Sigmoid colon (tissue), 7 donors: ENCODE results near the gene PRKN. TPM values are rescaled to one million over a fixed set of nuclear protein-coding genes. Genes with fewer than 3 reads are reported as not detected.

ENCODE experiments used
- DNase-seq: peaks from one replicate; pipeline ENCODE4 v3.0.0-alpha.2; 2019
- H3K27ac ChIP-seq, 4 donors: fragments of 200-600 bp; sonication (generic); one replicate each; pipeline ENCODE4 v1.5.1; 2016 to 2019; ENCODE audit warnings: mild to moderate bottlenecking in 1 of 4
- H3K27me3 ChIP-seq, 3 donors: fragments of 200-600 bp; sonication (generic); one replicate each; pipeline ENCODE4 v1.5.1; 2019; ENCODE audit warnings: mild to moderate bottlenecking in 1 of 3
- H3K36me3 ChIP-seq, 4 donors: fragments of 200-600 bp; sonication (generic); one replicate each; pipeline ENCODE4 v1.5.1; 2016 to 2019
- H3K4me1 ChIP-seq, 4 donors: fragments of 200-600 bp; sonication (generic); one replicate each; pipeline ENCODE4 v1.5.1; 2017 to 2019
- H3K4me3 ChIP-seq, 4 donors: fragments of 200-600 bp; sonication (generic); one replicate each; pipeline ENCODE4 v1.5.1; 2017 to 2019; ENCODE audit warnings: mild to moderate bottlenecking in 2 of 4, moderate library complexity in 1 of 4
- H3K9me3 ChIP-seq, 4 donors: fragments of 200-600 bp in 3 of 4; sonication (generic) in 3 of 4; one replicate each; pipeline versions ENCODE4 v1.5.1 to v1.6.1; 2013 to 2019
- CTCF ChIP-seq, 4 experiments: fragments of 450-650 bp in 3 of 4; fragments of 200-600 bp in 1 of 4; IDR thresholded peaks; one replicate each; pipeline ENCODE4 v1.5.1; 2016 to 2019; ENCODE audit warnings: antibody characterized with exemption in 4 of 4, mild to moderate bottlenecking in 3 of 4, moderate library complexity in 2 of 4
- EP300 ChIP-seq, 4 donors: sonication (generic); formaldehyde crosslinking; IDR thresholded peaks; one replicate each; pipeline ENCODE4 v1.6.1; 2017; ENCODE audit warnings: antibody characterized with exemption in 4 of 4
- POLR2A ChIP-seq, 2 donors: fragments of 450-650 bp; IDR thresholded peaks; one replicate each; pipeline ENCODE4 v1.6.1; 2016; ENCODE audit warnings: antibody characterized with exemption in 2 of 2, mild to moderate bottlenecking in 2 of 2, moderate library complexity in 2 of 2
- POLR2AphosphoS5 ChIP-seq, 4 donors: sonication (generic); formaldehyde crosslinking; IDR thresholded peaks; one replicate each; pipeline ENCODE4 v1.6.1; 2017; ENCODE audit warnings: antibody characterized with exemption in 4 of 4
- WGBS, 2 donors: extraction: QIAGEN DNeasy Blood & Tissue Kit; methylation state at CpG; one replicate each; pipeline ENCODE4 v1.1.7; 2013; 5-methylcytosine and 5-hydroxymethylcytosine counted together
- intact Hi-C: fragments of 100-400 bp; cut with DNase I; formaldehyde crosslinking; loops from one replicate; pipeline ENCODE4 v1.15.1; 2023
- polyA plus RNA-seq, 3 donors: library from polyadenylated mRNA; stranded (reverse); fragments of 200-250 nt; gene quantifications; one replicate each; pipeline ENCODE4 v1.2.3, GENCODE V29; 2013
- total RNA-seq, 4 donors: library from RNA; depleted of rRNA; stranded (reverse); fragments of >200 nt; gene quantifications; one replicate each; pipeline ENCODE4 v1.1.0, GENCODE V29; 2016
- donor health status: healthy with polysubstance abuse.
- donor health status: Bipolar disorder and iron deficiency.
- donor health status: healthy.

Gene PRKN
- total and polyA plus RNA-seq, 7 donors, result 0.38 to 173 (median 9.7) TPM

DNA sequence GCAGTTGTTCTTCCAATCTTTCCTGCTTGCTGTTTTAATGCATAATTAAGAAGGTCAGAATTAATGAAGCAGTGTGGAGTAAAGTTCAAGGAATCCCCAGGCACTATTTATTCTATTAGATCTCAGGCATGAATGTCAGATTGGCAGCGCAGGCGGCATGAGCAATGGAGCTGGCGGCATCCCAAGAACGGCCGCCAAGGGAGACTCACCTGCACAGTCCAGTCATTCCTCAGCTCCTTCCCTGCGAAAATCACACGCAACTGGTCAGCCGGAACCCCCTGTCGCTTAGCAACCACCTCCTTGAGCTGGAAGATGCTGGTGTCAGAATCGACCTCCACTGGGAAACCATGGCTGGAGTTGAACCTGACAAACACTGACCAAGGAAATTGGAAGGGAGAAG, 284.5 kb downstream of the PRKN start:
- H3K4me1 ChIP-seq, result no peaks in the 10 kb centered on the region
- no peak for TF ChIP-seq POLR2A (IDR thresholded peaks at IDR 0.05)
- TF ChIP-seq POLR2AphosphoS5 (IDR thresholded peaks at IDR 0.05), result no peak
- TF ChIP-seq EP300 (IDR thresholded peaks at IDR 0.05), result no peak
- TF ChIP-seq CTCF (IDR thresholded peaks at IDR 0.05), result no peak
- H3K9me3 ChIP-seq, result no peaks in the 10 kb centered on the region
- H3K27ac ChIP-seq, result no peak overlapping the region
- peaks cover 0 to 4% (median 0%) of the 10 kb centered on the region in 4 donors for H3K36me3 ChIP-seq
- DNase-seq, result no peak
- H3K27me3 ChIP-seq, result no peaks in the 10 kb centered on the region
- no peak overlapping the region for H3K4me3 ChIP-seq
- 82 to 91% methylated on average over 10 of the region's 10 CpGs for WGBS, 2 donors
- intact Hi-C loops, result no loop called here

DNA sequence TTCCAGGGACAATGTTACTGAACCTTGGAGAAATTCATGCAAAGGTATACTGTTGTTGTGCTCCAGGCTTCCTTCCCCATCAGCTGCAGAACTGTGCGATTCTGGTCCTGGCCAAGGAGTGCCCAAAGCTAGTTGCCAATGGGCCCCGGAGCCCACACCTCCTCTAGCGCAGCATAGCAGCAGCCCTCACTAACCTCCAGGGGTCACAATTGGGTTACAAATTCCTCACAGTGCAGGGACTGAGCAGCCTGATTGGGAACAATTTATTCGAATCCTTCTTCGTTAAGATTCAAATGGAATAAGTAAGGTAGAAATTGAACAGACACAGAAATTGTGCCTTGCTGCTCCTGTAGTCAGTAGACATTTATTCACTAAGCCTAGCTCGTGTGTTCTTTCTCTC, 284.9 kb downstream of the PRKN start:
- Histone ChIP-seq H3K36me3 (peaks cover 0 to 4% (median 0%) of the 10 kb centered on the region in 4 donors), H3K27ac (no peak overlapping the region), H3K4me3 (no peak overlapping the region), H3K27me3 (no peaks in the 10 kb centered on the region), H3K4me1 (no peaks in the 10 kb centered on the region), H3K9me3 (no peaks in the 10 kb centered on the region)
- TF ChIP-seq EP300 (IDR thresholded peaks at IDR 0.05) (no peak), POLR2AphosphoS5 (IDR thresholded peaks at IDR 0.05) (no peak), CTCF (IDR thresholded peaks at IDR 0.05) (no peak), POLR2A (IDR thresholded peaks at IDR 0.05) (no peak)
- intact Hi-C loops, result no loop called here
- no peak for DNase-seq
- 76 to 84% methylated on average over 6 of the region's 6 CpGs for WGBS, 2 donors

- TF ChIP-seq CTCF (IDR thresholded peaks at IDR 0.05) (no peak), POLR2AphosphoS5 (IDR thresholded peaks at IDR 0.05) (no peak)
- Histone ChIP-seq H3K4me1 (no peaks in the 10 kb centered on the region), H3K27ac (no peak overlapping the region), H3K4me3 (no peak overlapping the region), H3K9me3 (no peaks in the 10 kb centered on the region), H3K36me3 (peaks cover 0 to 4% (median 0%) of the 10 kb centered on the region in 4 donors), H3K27me3 (no peaks in the 10 kb centered on the region)
- DNase-seq, result no peak
- intact Hi-C loops, result no loop called here
- 77 to 90% methylated on average over 5 of the region's 5 CpGs for WGBS, 2 donors
Observed at GRCh38 chr6:162441991-162442390, 285.6 kb downstream of the PRKN start.

- DNase-seq, result no peak
- Histone ChIP-seq H3K36me3 (peaks cover 0 to 4% (median 0%) of the 10 kb centered on the region in 4 donors), H3K27ac (no peak overlapping the region), H3K27me3 (no peaks in the 10 kb centered on the region), H3K4me1 (no peaks in the 10 kb centered on the region), H3K4me3 (no peak overlapping the region), H3K9me3 (no peaks in the 10 kb centered on the region)
- TF ChIP-seq POLR2A (IDR thresholded peaks at IDR 0.05), result no peak
- TF ChIP-seq CTCF (IDR thresholded peaks at IDR 0.05), result no peak
- TF ChIP-seq POLR2AphosphoS5 (IDR thresholded peaks at IDR 0.05), result no peak
- TF ChIP-seq EP300 (IDR thresholded peaks at IDR 0.05), result no peak
- WGBS, 2 donors, result 72 to 86% methylated on average over 2 of the region's 2 CpGs
- intact Hi-C loops, result no loop called here
Observed at GRCh38 chr6:162438980-162439379, 288.6 kb downstream of the PRKN start.

GRCh38 chr6:162435071-162435470, 292.5 kb downstream of the PRKN start:
- no peak overlapping the region for H3K27ac ChIP-seq
- no peaks in the 10 kb centered on the region for H3K9me3 ChIP-seq
- DNase-seq, result no peak
- H3K4me3 ChIP-seq, result no peak overlapping the region
- TF ChIP-seq POLR2AphosphoS5 (IDR thresholded peaks at IDR 0.05), result no peak
- no peak for TF ChIP-seq POLR2A (IDR thresholded peaks at IDR 0.05)
- TF ChIP-seq CTCF (IDR thresholded peaks at IDR 0.05), result no peak
- no peak for TF ChIP-seq EP300 (IDR thresholded peaks at IDR 0.05)
- intact Hi-C loops, result no loop called here
- no peaks in the 10 kb centered on the region for H3K27me3 ChIP-seq
- no peaks in the 10 kb centered on the region for H3K4me1 ChIP-seq
- H3K36me3 ChIP-seq, result no peaks in the 10 kb centered on the region
